A549 (cell line): ENCODE results near the gene NDUFS4. TPM values are rescaled to one million over a fixed set of nuclear protein-coding genes. Genes with fewer than 3 reads are reported as not detected.

Experiments
- ATAC-seq, 2 experiments: fragments of 200-7000 bp in 1 of 2; fragments of >200 bp in 1 of 2; cut with Nextera tagmentation in 1 of 2; cut with Tn5 transposase in 1 of 2; 3 replicates each; pipeline versions ENCODE4 v1.8.0 to v1.9.1; 2018 to 2020; ENCODE audit warnings: mild to moderate bottlenecking in 1 of 2, moderate library complexity in 1 of 2
- CTCF ChIA-PET: fragments of 300-600 bp; sonication (Branson Sonifier 250); formaldehyde crosslinking; extraction: SDS; loops from one replicate; lab custom pipeline; 2021; ENCODE audit warnings: antibody characterized with exemption, inconsistent platforms; lab: Yijun Ruan, JAX
- POLR2A ChIA-PET: fragments of 350-600 bp; formaldehyde crosslinking; extraction: SDS; loops from one replicate; lab custom pipeline; 2021; ENCODE audit warnings: antibody characterized with exemption, inconsistent platforms; lab: Yijun Ruan, JAX
- DNase-seq, 2 experiments: peaks; one replicate each; pipeline versions ENCODE4 v3.0.0 to v3.0.0-alpha.2; 2011 to 2016; ENCODE audit warnings: low read depth in 1 of 2, low spot score in 1 of 2
- FAIRE-seq: peaks from 2 replicates; lab custom pipeline; 2011; peaks lifted over from hg19 to GRCh38; lab: Jason Lieb, UNC
- H3K27ac ChIP-seq, 2 experiments: fragments of >200 bp; sonication (Bioruptor Twin); formaldehyde crosslinking; 3 replicates each; pipeline ENCODE4 v1.5.1; 2016 to 2017
- H3K4me1 ChIP-seq: fragments of >200 bp; sonication (Bioruptor Twin); formaldehyde crosslinking; 3 replicates; pipeline ENCODE4 v1.6.1; 2016
- H3K4me2 ChIP-seq: fragments of >200 bp; sonication (Bioruptor Twin); formaldehyde crosslinking; 3 replicates; pipeline ENCODE4 v1.6.1; 2016
- H3K4me3 ChIP-seq: fragments of >200 bp; sonication (Bioruptor Twin); formaldehyde crosslinking; 3 replicates; pipeline ENCODE4 v1.5.1; 2016
- H3K9me3 ChIP-seq: fragments of >200 bp; sonication (Bioruptor Twin); formaldehyde crosslinking; 3 replicates; pipeline ENCODE4 v1.6.1; 2016
- CBX2 ChIP-seq: fragments of 200-600 bp; sonication (generic); IDR thresholded peaks from 2 replicates; pipeline ENCODE4 v1.6.1; 2016; ENCODE audit warnings: low read depth, mild to moderate bottlenecking, borderline replicate concordance
- CEBPB ChIP-seq, 2 experiments: fragments of >200 bp in 1 of 2; sonication (Bioruptor Twin) in 1 of 2; formaldehyde crosslinking in 1 of 2; IDR thresholded peaks; 2 replicates each; pipeline ENCODE4 v1.6.1; 2012 to 2016
- CHD2 ChIP-seq: fragments of 150-350 bp; IDR thresholded peaks from 2 replicates; pipeline ENCODE4 v1.6.1; 2014; ENCODE audit warnings: low read length; ENCODE audit not compliant: partially characterized antibody
- EP300 ChIP-seq, 2 experiments: fragments of >200 bp; sonication (Bioruptor Twin); formaldehyde crosslinking; IDR thresholded peaks; 2 replicates in 1 of 2; 3 replicates in 1 of 2; pipeline ENCODE4 v1.6.1; 2016 to 2017
- ESRRA ChIP-seq: fragments of 150-350 bp; IDR thresholded peaks from 2 replicates; pipeline ENCODE4 v1.6.1; 2014; ENCODE audit warnings: mild to moderate bottlenecking, low read length, borderline replicate concordance
- FOSL2 ChIP-seq, 2 experiments: fragments of 450-650 bp in 1 of 2; fragments of >200 bp in 1 of 2; sonication (Bioruptor Twin) in 1 of 2; formaldehyde crosslinking; IDR thresholded peaks; 2 replicates each; pipeline versions ENCODE4 v1.5.0 to v1.6.1; 2016 to 2020; ENCODE audit warnings: mild to moderate bottlenecking in 1 of 2, moderate library complexity in 1 of 2
- HOXB13 ChIP-seq: fragments of 250-450 bp; sonication (Bioruptor Pico); IDR thresholded peaks from 2 replicates; pipeline ENCODE4 v1.5.0; 2020; ENCODE audit warnings: low read depth, mild to moderate bottlenecking, moderate library complexity
- HOXB5 ChIP-seq: fragments of 250-450 bp; sonication (Bioruptor Pico); IDR thresholded peaks from 2 replicates; pipeline ENCODE4 v1.5.0; 2020; ENCODE audit warnings: mild to moderate bottlenecking, moderate library complexity
- JUN ChIP-seq, 2 experiments: fragments of >200 bp; sonication (Bioruptor Twin); formaldehyde crosslinking; IDR thresholded peaks; 2 replicates in 1 of 2; 3 replicates in 1 of 2; pipeline ENCODE4 v1.6.1; 2016 to 2017
- KDM5A ChIP-seq: fragments of 200-600 bp; sonication (generic); IDR thresholded peaks from 2 replicates; pipeline ENCODE4 v1.6.1; 2016; ENCODE audit warnings: antibody characterized with exemption, mild to moderate bottlenecking
- MAFK ChIP-seq: fragments of 450-650 bp; IDR thresholded peaks from 2 replicates; pipeline ENCODE4 v1.6.1; 2014; ENCODE audit not compliant: partially characterized antibody
- MAZ ChIP-seq: fragments of 150-350 bp; IDR thresholded peaks from 2 replicates; pipeline ENCODE4 v1.6.1; 2014; ENCODE audit warnings: antibody characterized with exemption, low read depth, low read length, borderline replicate concordance
- POLR2AphosphoS2 ChIP-seq: conservative IDR thresholded peaks from 2 replicates; pipeline ENCODE4 v1.6.1; 2012; ENCODE audit warnings: low read length, improper control_type of control experiment, inconsistent platforms
- RAD21 ChIP-seq, 2 experiments: fragments of >200 bp in 1 of 2; sonication (Bioruptor Twin) in 1 of 2; formaldehyde crosslinking in 1 of 2; IDR thresholded peaks in 1 of 2; conservative IDR thresholded peaks in 1 of 2; 2 replicates in 1 of 2; 3 replicates in 1 of 2; pipeline ENCODE4 v1.6.1; 2012 to 2018; ENCODE audit warnings: inconsistent platforms in 1 of 2
- RARB ChIP-seq: fragments of 250-450 bp; sonication (Bioruptor Pico); IDR thresholded peaks from 2 replicates; pipeline ENCODE4 v1.8.0; 2021; ENCODE audit warnings: mild to moderate bottlenecking, moderate library complexity
- RFX5 ChIP-seq: fragments of 450-650 bp; IDR thresholded peaks from 2 replicates; pipeline ENCODE4 v1.7.1; 2014; ENCODE audit warnings: antibody characterized with exemption, mild to moderate bottlenecking, moderate library complexity
- SMC3 ChIP-seq: fragments of >200 bp; sonication (Bioruptor Twin); formaldehyde crosslinking; IDR thresholded peaks from 3 replicates; pipeline ENCODE4 v1.6.1; 2018; ENCODE audit warnings: inconsistent platforms
- SREBF2 ChIP-seq: fragments of 450-650 bp; IDR thresholded peaks from 2 replicates; pipeline ENCODE4 v1.6.1; 2014; ENCODE audit warnings: mild to moderate bottlenecking, moderate library complexity
- TFCP2L1 ChIP-seq: fragments of 250-450 bp; sonication (Bioruptor Pico); IDR thresholded peaks from 2 replicates; pipeline ENCODE4 v1.5.0; 2021; ENCODE audit warnings: mild to moderate bottlenecking
- TP53 ChIP-seq: fragments of 250-450 bp; sonication (Bioruptor Pico); IDR thresholded peaks from 2 replicates; pipeline ENCODE4 v1.5.0; 2021; ENCODE audit warnings: mild to moderate bottlenecking, moderate library complexity
- ZC3H11A ChIP-seq: fragments of 450-650 bp; IDR thresholded peaks from 2 replicates; pipeline ENCODE4 v1.6.1; 2014; ENCODE audit warnings: antibody characterized with exemption, mild to moderate bottlenecking
- ZFP36 ChIP-seq: fragments of 450-650 bp; IDR thresholded peaks from 2 replicates; pipeline ENCODE4 v1.6.1; 2014; ENCODE audit warnings: borderline replicate concordance; ENCODE audit not compliant: partially characterized antibody
- ZNF302 ChIP-seq: fragments of 250-450 bp; sonication (Bioruptor Pico); IDR thresholded peaks from 2 replicates; pipeline ENCODE4 v1.9.0; 2021; ENCODE audit warnings: inconsistent platforms, mild to moderate bottlenecking, moderate library complexity
- ZSCAN20 ChIP-seq: fragments of 250-450 bp; sonication (Bioruptor Pico); IDR thresholded peaks from 2 replicates; pipeline ENCODE4 v1.8.0; 2022; ENCODE audit warnings: mild to moderate bottlenecking, moderate library complexity
- WGBS: methylation state at CpG from one replicate; pipeline ENCODE4 v1.1.6; 2017; ENCODE audit errors: missing lambda C conversion rate; 5-methylcytosine and 5-hydroxymethylcytosine counted together
- polyA plus RNA-seq, 4 experiments: library from polyadenylated mRNA; depleted of rRNA in 3 of 4; stranded (reverse); fragments of >200 nt; fragmentation: RNase III in 1 of 4; extraction: RNeasy Plus Mini Kit Qiagen cat#74134 plus additional on column Dnase treatment in 1 of 4; gene quantifications; 2 replicates in 3 of 4; 3 replicates in 1 of 4; pipeline ENCODE4 v1.2.3, GENCODE V29; 2011 to 2017
- TF ChIP-seq, protein P1 (sequence below): fragments of 250-450 bp; sonication (Bioruptor Pico); IDR thresholded peaks from 2 replicates; pipeline ENCODE4 v1.5.0; 2021; ENCODE audit warnings: mild to moderate bottlenecking, moderate library complexity, borderline replicate concordance
- TF ChIP-seq, protein P2 (sequence below): IDR thresholded peaks from 2 replicates; pipeline ENCODE4 v1.6.1; 2012
- TF ChIP-seq, protein P3 (sequence below): fragments of 250-450 bp; sonication (Bioruptor Pico); IDR thresholded peaks from 2 replicates; pipeline ENCODE4 v1.5.0; 2020; ENCODE audit warnings: low read depth, mild to moderate bottlenecking, moderate library complexity
- TF ChIP-seq, protein P4 (sequence below): IDR thresholded peaks from 2 replicates; pipeline ENCODE4 v1.6.1; 2012; ENCODE audit warnings: low read depth, borderline replicate concordance
- TF ChIP-seq, protein P5 (sequence below): fragments of 450-650 bp; IDR thresholded peaks from 2 replicates; pipeline ENCODE4 v1.6.1; 2014; ENCODE audit warnings: antibody characterized with exemption
- TF ChIP-seq, protein P6 (sequence below): fragments of 150-350 bp; IDR thresholded peaks from 2 replicates; pipeline ENCODE4 v1.6.1; 2014; ENCODE audit warnings: low read depth, mild to moderate bottlenecking, low read length
- TF ChIP-seq, protein P7 (sequence below): fragments of >200 bp; sonication (Bioruptor Twin); formaldehyde crosslinking; IDR thresholded peaks from 2 replicates; pipeline ENCODE4 v1.6.1; 2016

NDUFS4 gene
- polyA plus RNA-seq, 2 of the 4 experiments (the other 2 are of a cell fraction), result 163 to 260 TPM

DNA sequence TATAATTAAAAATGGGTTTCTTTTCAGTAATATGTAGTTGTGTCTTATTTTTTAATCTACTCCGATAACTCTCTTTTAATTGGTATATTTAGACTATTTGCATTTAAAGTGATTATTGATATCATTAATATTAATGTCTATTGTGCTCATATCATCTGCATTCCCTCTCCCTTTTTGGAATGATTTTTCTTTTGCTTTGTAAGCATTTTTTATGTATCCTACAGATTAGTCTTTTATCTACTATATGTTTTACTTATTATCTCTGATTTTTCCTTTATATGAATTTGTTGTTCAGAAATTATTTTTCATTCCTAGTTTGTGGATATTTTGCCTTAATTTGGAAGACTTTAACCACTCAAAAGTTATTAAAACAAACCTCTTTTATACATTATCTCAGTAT, 34.0 kb downstream of the NDUFS4 start:
- FAIRE-seq (no peak), ATAC-seq (no peak), DNase-seq (no peak)
- H3K4me3 ChIP-seq, result no peak overlapping the region
- CTCF ChIA-PET, result no interaction called here
- H3K4me2 ChIP-seq, result no peak overlapping the region
- no peaks in the 10 kb centered on the region for H3K9me3 ChIP-seq
- peaks cover 17% of the 10 kb centered on the region; the same call in 2 of the 3 replicates for H3K4me1 ChIP-seq
- H3K27ac ChIP-seq, result no peak overlapping the region
- WGBS, result 86% methylated on average over 1 of the region's 1 CpG
- TF ChIP-seq CHD2, result no peak
- no peak for TF ChIP-seq SMC3
- no peak for TF ChIP-seq ZFP36
- TF ChIP-seq MAFK, result peak; percentile 68
- no peak for TF ChIP-seq TP53 (CRISPR knock-in tag)
- no peak for TF ChIP-seq ZC3H11A
- no peak for TF ChIP-seq HOXB5 (CRISPR knock-in tag)
- POLR2A ChIA-PET, result no interaction called here

DNA sequence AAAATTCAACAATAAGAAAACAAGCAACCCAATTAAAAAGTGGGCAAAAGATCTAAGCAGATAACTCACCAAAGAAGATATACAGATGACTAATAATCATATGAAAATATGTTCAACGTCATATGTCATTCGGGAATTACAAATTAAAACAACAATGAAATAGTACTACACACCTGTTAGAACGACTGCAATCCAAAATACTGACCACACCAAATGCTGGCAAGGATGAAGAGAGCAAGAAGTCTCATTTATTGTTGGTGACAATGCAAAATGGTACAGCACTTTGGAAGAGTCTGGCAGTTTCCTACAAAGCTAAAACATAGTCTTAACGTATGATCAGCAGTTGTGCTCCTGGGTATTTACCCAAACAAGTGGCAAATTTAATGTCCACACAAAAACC, 37.5 kb downstream of the NDUFS4 start:
- POLR2A ChIA-PET, result no interaction called here

DNA sequence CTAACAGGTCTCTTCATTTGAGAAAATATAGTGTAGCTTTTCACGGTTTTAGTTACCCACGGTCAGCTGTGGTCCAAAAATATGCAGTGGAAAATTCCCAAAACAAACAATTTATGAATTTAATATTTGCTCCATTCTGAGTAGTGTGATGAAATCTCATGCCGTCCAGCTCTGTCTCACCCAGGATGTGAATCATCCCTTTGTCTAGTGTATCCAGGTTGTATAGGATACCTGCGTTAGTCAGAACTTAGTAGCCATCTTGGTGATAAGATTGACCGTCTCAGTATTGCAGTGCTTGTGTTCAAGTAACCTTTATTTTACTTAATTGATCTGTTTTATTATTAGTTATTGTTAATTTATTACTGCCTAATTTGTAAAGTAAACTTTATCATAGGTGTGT, 41.1 kb downstream of the NDUFS4 start:
- peak; percentile 44 to 87 for DNase-seq
- 9% methylated on average over 5 of the region's 5 CpGs for WGBS
- peak overlapping the region; percentile 6; the same call in 1 of the 3 replicates for H3K4me3 ChIP-seq
- peak; percentile 76 for FAIRE-seq
- ATAC-seq, result peak; percentile 97 to 99
- peak overlapping the region; percentile 68 for H3K4me2 ChIP-seq
- CTCF ChIA-PET, result no interaction called here
- H3K9me3 ChIP-seq, result no peaks in the 10 kb centered on the region; the same call in 2 of the 3 replicates
- POLR2A ChIA-PET, result no interaction called here
- H3K27ac ChIP-seq, result peak overlapping the region; percentile 30 to 37; a peak in 4 of 6 replicates
- H3K4me1 ChIP-seq, result peaks cover 37% of the 10 kb centered on the region
- TF ChIP-seq, protein P1, sequence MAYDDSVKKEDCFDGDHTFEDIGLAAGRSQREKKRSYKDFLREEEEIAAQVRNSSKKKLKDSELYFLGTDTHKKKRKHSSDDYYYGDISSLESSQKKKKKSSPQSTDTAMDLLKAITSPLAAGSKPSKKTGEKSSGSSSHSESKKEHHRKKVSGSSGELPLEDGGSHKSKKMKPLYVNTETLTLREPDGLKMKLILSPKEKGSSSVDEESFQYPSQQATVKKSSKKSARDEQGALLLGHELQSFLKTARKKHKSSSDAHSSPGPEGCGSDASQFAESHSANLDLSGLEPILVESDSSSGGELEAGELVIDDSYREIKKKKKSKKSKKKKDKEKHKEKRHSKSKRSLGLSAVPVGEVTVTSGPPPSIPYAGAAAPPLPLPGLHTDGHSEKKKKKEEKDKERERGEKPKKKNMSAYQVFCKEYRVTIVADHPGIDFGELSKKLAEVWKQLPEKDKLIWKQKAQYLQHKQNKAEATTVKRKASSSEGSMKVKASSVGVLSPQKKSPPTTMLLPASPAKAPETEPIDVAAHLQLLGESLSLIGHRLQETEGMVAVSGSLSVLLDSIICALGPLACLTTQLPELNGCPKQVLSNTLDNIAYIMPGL, result no peak
- TF ChIP-seq CEBPB (IDR thresholded peaks at IDR 0.05), result peak; percentile 50 to 87; a peak in 3 of 4 replicates
- no peak for TF ChIP-seq KDM5A
- TF ChIP-seq TP53 (CRISPR knock-in tag), result no peak
- TF ChIP-seq ZFP36, result no peak
- TF ChIP-seq POLR2AphosphoS2, result no peak
- TF ChIP-seq FOSL2 (IDR thresholded peaks at IDR 0.05), result peak; percentile 59; the same call in 1 of the 2 replicates
- TF ChIP-seq FOSL2 (CRISPR knock-in tag; IDR thresholded peaks at IDR 0.05), result peak; percentile 87
- 0 out of 5 replicates have a peak, but pooled peaks of 1 of the 2 experiments have one; percentile 49 for TF ChIP-seq JUN (IDR thresholded peaks at IDR 0.05)
- TF ChIP-seq RFX5, result no peak
- TF ChIP-seq ZNF302 (CRISPR knock-in tag), result no peak
- TF ChIP-seq EP300 (IDR thresholded peaks at IDR 0.05), result peak in 1 of 2 experiments; percentile 20; a peak in 1 of 5 replicates
- no peak for TF ChIP-seq CBX2
- TF ChIP-seq, protein P2, sequence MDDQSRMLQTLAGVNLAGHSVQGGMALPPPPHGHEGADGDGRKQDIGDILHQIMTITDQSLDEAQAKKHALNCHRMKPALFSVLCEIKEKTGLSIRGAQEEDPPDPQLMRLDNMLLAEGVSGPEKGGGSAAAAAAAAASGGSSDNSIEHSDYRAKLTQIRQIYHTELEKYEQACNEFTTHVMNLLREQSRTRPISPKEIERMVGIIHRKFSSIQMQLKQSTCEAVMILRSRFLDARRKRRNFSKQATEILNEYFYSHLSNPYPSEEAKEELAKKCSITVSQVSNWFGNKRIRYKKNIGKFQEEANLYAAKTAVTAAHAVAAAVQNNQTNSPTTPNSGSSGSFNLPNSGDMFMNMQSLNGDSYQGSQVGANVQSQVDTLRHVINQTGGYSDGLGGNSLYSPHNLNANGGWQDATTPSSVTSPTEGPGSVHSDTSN, result no peak

More for the DNA sequence above, 37.5 kb downstream of the NDUFS4 start:
- H3K4me3 ChIP-seq, result no peak overlapping the region
- peaks cover 34% of the 10 kb centered on the region for H3K4me1 ChIP-seq
- TF ChIP-seq HOXB5 (CRISPR knock-in tag), result no peak
- no peak for TF ChIP-seq TFCP2L1 (CRISPR knock-in tag)
- TF ChIP-seq TP53 (CRISPR knock-in tag), result no peak
- TF ChIP-seq, protein P3, sequence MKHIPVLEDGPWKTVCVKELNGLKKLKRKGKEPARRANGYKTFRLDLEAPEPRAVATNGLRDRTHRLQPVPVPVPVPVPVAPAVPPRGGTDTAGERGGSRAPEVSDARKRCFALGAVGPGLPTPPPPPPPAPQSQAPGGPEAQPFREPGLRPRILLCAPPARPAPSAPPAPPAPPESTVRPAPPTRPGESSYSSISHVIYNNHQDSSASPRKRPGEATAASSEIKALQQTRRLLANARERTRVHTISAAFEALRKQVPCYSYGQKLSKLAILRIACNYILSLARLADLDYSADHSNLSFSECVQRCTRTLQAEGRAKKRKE (CRISPR knock-in tag), result no peak
- TF ChIP-seq RFX5, result no peak
- TF ChIP-seq MAZ, result no peak
- no peak for TF ChIP-seq RAD21 (conservative IDR thresholded peaks at IDR 0.05 in 1 of 2, IDR thresholded peaks at IDR 0.05 in 1 of 2)
- TF ChIP-seq RARB (CRISPR knock-in tag), result no peak
- no peak for TF ChIP-seq ZSCAN20
- TF ChIP-seq, protein P4, sequence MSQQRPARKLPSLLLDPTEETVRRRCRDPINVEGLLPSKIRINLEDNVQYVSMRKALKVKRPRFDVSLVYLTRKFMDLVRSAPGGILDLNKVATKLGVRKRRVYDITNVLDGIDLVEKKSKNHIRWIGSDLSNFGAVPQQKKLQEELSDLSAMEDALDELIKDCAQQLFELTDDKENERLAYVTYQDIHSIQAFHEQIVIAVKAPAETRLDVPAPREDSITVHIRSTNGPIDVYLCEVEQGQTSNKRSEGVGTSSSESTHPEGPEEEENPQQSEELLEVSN, result no peak
- TF ChIP-seq SREBF2, result no peak
- no peak for TF ChIP-seq ESRRA
- TF ChIP-seq, protein P5, sequence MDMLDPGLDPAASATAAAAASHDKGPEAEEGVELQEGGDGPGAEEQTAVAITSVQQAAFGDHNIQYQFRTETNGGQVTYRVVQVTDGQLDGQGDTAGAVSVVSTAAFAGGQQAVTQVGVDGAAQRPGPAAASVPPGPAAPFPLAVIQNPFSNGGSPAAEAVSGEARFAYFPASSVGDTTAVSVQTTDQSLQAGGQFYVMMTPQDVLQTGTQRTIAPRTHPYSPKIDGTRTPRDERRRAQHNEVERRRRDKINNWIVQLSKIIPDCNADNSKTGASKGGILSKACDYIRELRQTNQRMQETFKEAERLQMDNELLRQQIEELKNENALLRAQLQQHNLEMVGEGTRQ, result no peak
- TF ChIP-seq, protein P6, sequence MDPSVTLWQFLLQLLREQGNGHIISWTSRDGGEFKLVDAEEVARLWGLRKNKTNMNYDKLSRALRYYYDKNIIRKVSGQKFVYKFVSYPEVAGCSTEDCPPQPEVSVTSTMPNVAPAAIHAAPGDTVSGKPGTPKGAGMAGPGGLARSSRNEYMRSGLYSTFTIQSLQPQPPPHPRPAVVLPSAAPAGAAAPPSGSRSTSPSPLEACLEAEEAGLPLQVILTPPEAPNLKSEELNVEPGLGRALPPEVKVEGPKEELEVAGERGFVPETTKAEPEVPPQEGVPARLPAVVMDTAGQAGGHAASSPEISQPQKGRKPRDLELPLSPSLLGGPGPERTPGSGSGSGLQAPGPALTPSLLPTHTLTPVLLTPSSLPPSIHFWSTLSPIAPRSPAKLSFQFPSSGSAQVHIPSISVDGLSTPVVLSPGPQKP, result no peak
- TF ChIP-seq, protein P7, sequence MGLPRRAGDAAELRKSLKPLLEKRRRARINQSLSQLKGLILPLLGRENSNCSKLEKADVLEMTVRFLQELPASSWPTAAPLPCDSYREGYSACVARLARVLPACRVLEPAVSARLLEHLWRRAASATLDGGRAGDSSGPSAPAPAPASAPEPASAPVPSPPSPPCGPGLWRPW, result no peak
- no peak for TF ChIP-seq JUN (IDR thresholded peaks at IDR 0.05)
- TF ChIP-seq HOXB13 (CRISPR knock-in tag), result no peak
- ATAC-seq (no peak), DNase-seq (no peak), FAIRE-seq (no peak)
- H3K4me2 ChIP-seq, result no peak overlapping the region
- WGBS, result 71% methylated on average over 4 of the region's 4 CpGs
- H3K27ac ChIP-seq, result no peak overlapping the region
- no peaks in the 10 kb centered on the region; the same call in 2 of the 3 replicates for H3K9me3 ChIP-seq
- CTCF ChIA-PET, result no interaction called here
